ENCODE measurements around the gene BCL2L12.

GRCh38 chr19:49637821-49638738 lies 27.7 kb upstream of the BCL2L12 start:
- TF ChIP-seq, protein P1, sequence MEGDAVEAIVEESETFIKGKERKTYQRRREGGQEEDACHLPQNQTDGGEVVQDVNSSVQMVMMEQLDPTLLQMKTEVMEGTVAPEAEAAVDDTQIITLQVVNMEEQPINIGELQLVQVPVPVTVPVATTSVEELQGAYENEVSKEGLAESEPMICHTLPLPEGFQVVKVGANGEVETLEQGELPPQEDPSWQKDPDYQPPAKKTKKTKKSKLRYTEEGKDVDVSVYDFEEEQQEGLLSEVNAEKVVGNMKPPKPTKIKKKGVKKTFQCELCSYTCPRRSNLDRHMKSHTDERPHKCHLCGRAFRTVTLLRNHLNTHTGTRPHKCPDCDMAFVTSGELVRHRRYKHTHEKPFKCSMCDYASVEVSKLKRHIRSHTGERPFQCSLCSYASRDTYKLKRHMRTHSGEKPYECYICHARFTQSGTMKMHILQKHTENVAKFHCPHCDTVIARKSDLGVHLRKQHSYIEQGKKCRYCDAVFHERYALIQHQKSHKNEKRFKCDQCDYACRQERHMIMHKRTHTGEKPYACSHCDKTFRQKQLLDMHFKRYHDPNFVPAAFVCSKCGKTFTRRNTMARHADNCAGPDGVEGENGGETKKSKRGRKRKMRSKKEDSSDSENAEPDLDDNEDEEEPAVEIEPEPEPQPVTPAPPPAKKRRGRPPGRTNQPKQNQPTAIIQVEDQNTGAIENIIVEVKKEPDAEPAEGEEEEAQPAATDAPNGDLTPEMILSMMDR (IDR thresholded peaks at IDR 0.05) = no peak
- peak in 1 of 4 donors; percentile 47 for TF ChIP-seq POLR2A (IDR thresholded peaks at IDR 0.05)

All from esophagus squamous epithelium (tissue), 4 donors.